Spleen (tissue), 11 donors: ENCODE results near the gene FIBCD1. TPM values are rescaled to one million over a fixed set of nuclear protein-coding genes. Genes with fewer than 3 reads are reported as not detected.
"Not testable (repeated sequence)": the region's sequence is repeated elsewhere in the genome, so short reads cannot be mapped to it uniquely, and the experiment has no call there.

Experiments used
- DNase-seq: peaks from one replicate; pipeline ENCODE4 v3.0.0-alpha.2; 2020
- H3K27ac ChIP-seq, 8 donors: fragments of 200-600 bp; sonication (generic) in 7 of 8; 1 replicate in 4 of 8; 2 replicates in 4 of 8; pipeline versions ENCODE4 v1.5.0 to v1.8.0; 2016 to 2021; ENCODE audit warnings: inconsistent platforms in 4 of 8, mild to moderate bottlenecking in 4 of 8, moderate library complexity in 1 of 8
- H3K27me3 ChIP-seq, 7 donors: fragments of 200-600 bp; sonication (generic) in 6 of 7; replicated peaks in 1 of 7; 1 replicate in 4 of 7; 2 replicates in 3 of 7; pipeline versions ENCODE4 v1.5.0 to v1.8.0; 2016 to 2021; ENCODE audit warnings: inconsistent platforms in 3 of 7, mild to moderate bottlenecking in 1 of 7
- H3K36me3 ChIP-seq, 6 donors: fragments of 200-600 bp; sonication (generic) in 5 of 6; 1 replicate in 4 of 6; 2 replicates in 2 of 6; pipeline versions ENCODE4 v1.5.0 to v1.8.0; 2016 to 2021; ENCODE audit warnings: inconsistent platforms in 2 of 6
- H3K4me1 ChIP-seq, 6 donors: fragments of 200-600 bp; sonication (generic) in 5 of 6; 1 replicate in 3 of 6; 2 replicates in 3 of 6; pipeline versions ENCODE4 v1.5.0 to v1.8.0; 2016 to 2021; ENCODE audit warnings: inconsistent platforms in 3 of 6
- H3K4me3 ChIP-seq, 8 donors: fragments of 200-600 bp; sonication (generic) in 7 of 8; 1 replicate in 4 of 8; 2 replicates in 4 of 8; pipeline versions ENCODE4 v1.5.0 to v1.8.0; 2016 to 2021; ENCODE audit warnings: inconsistent platforms in 4 of 8, mild to moderate bottlenecking in 4 of 8, moderate library complexity in 2 of 8
- H3K9me3 ChIP-seq, 8 donors: fragments of 200-600 bp; sonication (generic) in 7 of 8; 1 replicate in 4 of 8; 2 replicates in 4 of 8; pipeline versions ENCODE4 v1.5.0 to v1.8.0; 2016 to 2021; ENCODE audit warnings: inconsistent platforms in 4 of 8
- POLR2A ChIP-seq, 3 donors: fragments of 450-650 bp; IDR thresholded peaks; one replicate each; pipeline ENCODE4 v1.5.1; 2017; ENCODE audit warnings: antibody characterized with exemption in 3 of 3, mild to moderate bottlenecking in 1 of 3
- POLR2AphosphoS5 ChIP-seq, 3 donors: sonication (generic); formaldehyde crosslinking; IDR thresholded peaks; one replicate each; pipeline ENCODE4 v1.5.1; 2017; ENCODE audit warnings: antibody characterized with exemption in 3 of 3
- WGBS, 5 donors: extraction: QIAGEN DNeasy Blood & Tissue Kit in 3 of 5; methylation state at CpG; one replicate each; pipeline versions ENCODE4 v1.1.5 to v1.1.7; 2013 to 2018; 5-methylcytosine and 5-hydroxymethylcytosine counted together
- intact Hi-C: fragments of 100-400 bp; cut with DNase I; formaldehyde crosslinking; loops from one replicate; pipeline ENCODE4 v1.15.0; 2023; ENCODE audit warnings: low total_unique reads
- polyA plus RNA-seq, 3 donors: library from polyadenylated mRNA; stranded (reverse); fragments of 200-250 nt; gene quantifications; one replicate each; pipeline ENCODE4 v1.2.1, GENCODE V29; 2013
- total RNA-seq, 7 donors: library from RNA; depleted of rRNA in 3 of 7; stranded (reverse); fragments of >200 nt in 3 of 7; fragmentation: NEBNext Ultra II Directional in 4 of 7; extraction: Animal tissue kit (Norgen Biotek cat#: 25700) in 4 of 7; gene quantifications; one replicate each; pipeline versions ENCODE4 v1.1.0 to v1.2.1, GENCODE V29; 2016 to 2021
- TF ChIP-seq, protein P1 (sequence below), 11 experiments: fragments of 200-600 bp in 7 of 11; fragments of 450-650 bp in 4 of 11; sonication (generic) in 4 of 11; IDR thresholded peaks in 8 of 11; conservative IDR thresholded peaks in 3 of 11; 1 replicate in 7 of 11; 2 replicates in 4 of 11; pipeline versions ENCODE4 v1.4.0 to v1.8.0; 2016 to 2021; ENCODE audit warnings: antibody characterized with exemption in 11 of 11, inconsistent platforms in 4 of 11, mild to moderate bottlenecking in 1 of 11
- donor health status: healthy with polysubstance abuse.
- donor health status: DM: no; HTN: no; CAD: no; lungs with moderate emphysema.
- donor health status: DM: no; HTN: no; CAD: no.
- donor health status: Bipolar disorder and iron deficiency.
- donor health status: healthy.
- donor health status: DM: no; HTN: no; CAD: no.
- donor health status: DM: yes; HTN: yes; CAD: no.

FIBCD1 gene
- total and polyA plus RNA-seq, 10 donors = 0.02 to 0.51 (median 0.35) TPM; not detected in 3

DNA sequence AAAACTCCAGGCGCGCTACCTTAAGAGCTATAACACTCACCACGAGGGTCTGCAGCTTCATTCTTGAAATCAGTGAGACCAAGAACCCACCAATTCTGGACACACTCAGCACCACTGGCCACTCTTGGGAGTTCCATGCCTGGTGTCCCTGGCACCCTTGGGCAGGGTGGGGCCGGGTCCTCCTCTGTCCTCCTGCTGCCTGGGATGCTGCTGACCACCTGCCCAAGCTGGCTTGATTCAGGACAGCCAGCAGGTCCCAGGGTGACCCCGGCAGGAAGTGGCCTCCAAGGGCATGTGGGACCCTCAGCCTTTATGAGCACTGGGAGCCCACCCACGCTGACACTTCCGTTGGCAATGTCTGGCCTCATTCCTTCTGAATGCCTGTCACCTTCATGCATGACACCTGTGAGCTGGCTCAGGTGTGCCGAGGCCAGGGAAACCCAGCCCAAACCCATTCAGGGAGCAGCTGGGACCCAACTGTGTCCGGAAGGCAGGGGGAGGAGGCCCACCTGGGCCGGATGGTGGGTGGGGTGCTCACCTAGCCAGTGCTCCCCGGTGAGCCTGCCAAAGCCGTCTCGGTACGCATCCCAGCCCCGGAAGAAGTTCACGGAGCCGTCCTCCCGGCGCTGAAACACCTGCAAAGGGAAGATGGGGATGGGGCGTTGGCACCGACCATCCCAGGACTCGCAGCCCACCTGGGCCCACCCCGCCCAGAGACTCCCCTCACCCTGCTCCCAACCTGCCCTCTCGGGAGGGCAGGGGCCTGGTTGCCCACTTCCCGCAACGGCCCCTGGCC, 27.6 kb downstream of the FIBCD1 start:
- no peak for DNase-seq
- Histone ChIP-seq H3K27me3 (peaks cover 0 to 55% (median 0%) of the 10 kb centered on the region in 7 donors), H3K9me3 (no peaks in the 10 kb centered on the region), H3K4me3 (no peak overlapping the region), H3K27ac (no peak overlapping the region), H3K36me3 (no peaks in the 10 kb centered on the region), H3K4me1 (no peaks in the 10 kb centered on the region)
- intact Hi-C loops = no loop called here
- no peak for TF ChIP-seq POLR2AphosphoS5 (IDR thresholded peaks at IDR 0.05)
- no peak for TF ChIP-seq POLR2A (IDR thresholded peaks at IDR 0.05)
- TF ChIP-seq, protein P1, sequence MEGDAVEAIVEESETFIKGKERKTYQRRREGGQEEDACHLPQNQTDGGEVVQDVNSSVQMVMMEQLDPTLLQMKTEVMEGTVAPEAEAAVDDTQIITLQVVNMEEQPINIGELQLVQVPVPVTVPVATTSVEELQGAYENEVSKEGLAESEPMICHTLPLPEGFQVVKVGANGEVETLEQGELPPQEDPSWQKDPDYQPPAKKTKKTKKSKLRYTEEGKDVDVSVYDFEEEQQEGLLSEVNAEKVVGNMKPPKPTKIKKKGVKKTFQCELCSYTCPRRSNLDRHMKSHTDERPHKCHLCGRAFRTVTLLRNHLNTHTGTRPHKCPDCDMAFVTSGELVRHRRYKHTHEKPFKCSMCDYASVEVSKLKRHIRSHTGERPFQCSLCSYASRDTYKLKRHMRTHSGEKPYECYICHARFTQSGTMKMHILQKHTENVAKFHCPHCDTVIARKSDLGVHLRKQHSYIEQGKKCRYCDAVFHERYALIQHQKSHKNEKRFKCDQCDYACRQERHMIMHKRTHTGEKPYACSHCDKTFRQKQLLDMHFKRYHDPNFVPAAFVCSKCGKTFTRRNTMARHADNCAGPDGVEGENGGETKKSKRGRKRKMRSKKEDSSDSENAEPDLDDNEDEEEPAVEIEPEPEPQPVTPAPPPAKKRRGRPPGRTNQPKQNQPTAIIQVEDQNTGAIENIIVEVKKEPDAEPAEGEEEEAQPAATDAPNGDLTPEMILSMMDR (IDR thresholded peaks at IDR 0.05 in 8 of 11, conservative IDR thresholded peaks at IDR 0.05 in 3 of 11) = no peak
- WGBS, 5 donors = 72 to 91% (median 88%) methylated on average over 9 to 26 of the region's 26 CpGs

DNA sequence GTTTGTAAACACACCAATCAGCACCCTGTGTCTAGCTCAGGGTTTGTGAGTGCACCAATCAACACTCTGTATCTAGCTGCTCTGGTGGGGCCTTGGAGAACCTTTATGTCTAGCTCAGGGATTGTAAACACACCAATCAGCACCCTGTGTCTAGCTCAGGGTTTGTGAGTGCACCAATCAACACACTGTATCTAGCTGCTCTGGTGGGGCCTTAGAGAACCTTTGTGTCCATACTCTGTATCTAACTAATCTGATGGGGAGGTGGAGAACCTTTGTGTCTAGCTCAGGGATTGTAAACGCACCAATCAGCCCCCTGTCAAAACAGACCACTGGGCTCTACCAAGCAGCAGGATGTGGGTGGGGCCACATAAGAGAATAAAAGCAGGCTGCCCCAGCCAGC, 28.4 kb downstream of the FIBCD1 start:
- H3K9me3 ChIP-seq, intact Hi-C loops, H3K36me3 ChIP-seq, DNase-seq, H3K4me3 ChIP-seq, H3K27ac ChIP-seq, H3K4me1 ChIP-seq: not testable (repeated sequence)
- peaks cover 0 to 62% (median 0%) of the 10 kb centered on the region in 7 donors for H3K27me3 ChIP-seq
- 50 to 80% (median 55%) methylated on average over 1 of the region's 1 CpG for WGBS, 5 donors

DNA sequence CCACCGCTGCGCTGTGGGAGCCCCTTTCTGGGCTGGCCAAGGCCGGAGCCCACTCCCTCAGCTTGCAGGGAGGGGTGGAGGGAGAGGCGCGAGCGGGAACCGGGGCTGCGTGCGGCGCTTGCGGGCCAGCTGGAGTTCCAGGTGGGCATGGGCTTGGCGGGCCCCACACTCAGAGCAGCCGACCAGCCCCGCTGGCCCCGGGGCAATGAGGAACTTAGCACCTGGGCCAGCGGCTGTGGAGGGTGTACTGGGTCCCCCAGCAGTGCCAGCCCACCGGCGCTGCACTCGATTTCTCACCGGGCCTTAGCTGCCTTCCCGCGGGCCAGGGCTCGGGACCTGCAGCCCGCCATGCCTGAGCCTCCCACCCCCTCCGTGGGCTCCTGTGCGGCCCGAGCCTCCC, 29.0 kb downstream of the FIBCD1 start:
- H3K4me1 ChIP-seq, H3K36me3 ChIP-seq, H3K9me3 ChIP-seq, H3K4me3 ChIP-seq, intact Hi-C loops, DNase-seq, H3K27ac ChIP-seq: not testable (repeated sequence)
- 84 to 90% (median 90%) methylated on average over 14 to 27 of the region's 27 CpGs for WGBS, 5 donors
- peaks cover 0 to 62% (median 0%) of the 10 kb centered on the region in 7 donors for H3K27me3 ChIP-seq

DNA sequence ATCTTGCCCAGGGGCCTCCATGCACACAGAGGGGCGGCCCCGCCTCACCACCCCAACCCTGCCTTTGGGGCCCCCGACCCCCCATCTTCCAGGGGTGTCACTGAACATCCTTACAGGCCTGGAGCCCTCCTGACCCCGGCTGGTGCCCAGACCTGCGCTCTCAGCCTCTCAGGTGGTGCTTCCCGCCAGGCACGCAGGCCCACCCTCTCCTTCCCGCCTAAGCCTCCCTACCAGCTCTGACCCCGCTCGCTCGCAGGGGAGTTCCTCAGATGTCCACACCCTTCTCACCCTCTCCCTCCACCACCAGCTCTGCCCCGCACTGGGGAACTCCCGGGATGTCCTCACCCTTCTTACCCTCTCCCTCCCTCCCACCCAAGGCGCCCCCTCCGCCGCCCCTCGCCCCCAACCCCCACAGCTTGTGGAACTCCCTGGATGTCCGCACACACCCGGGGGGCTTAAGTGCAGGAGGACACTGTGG, 30.1 kb downstream of the FIBCD1 start:
- intact Hi-C loops = no loop called here
- H3K9me3 ChIP-seq = no peaks in the 10 kb centered on the region

More for the DNA sequence above, 30.1 kb downstream of the FIBCD1 start:
- Histone ChIP-seq H3K4me1 (no peaks in the 10 kb centered on the region), H3K36me3 (no peaks in the 10 kb centered on the region), H3K4me3 (no peak overlapping the region), H3K27ac (no peak overlapping the region), H3K27me3 (peaks cover 0 to 57% (median 0%) of the 10 kb centered on the region in 7 donors)
- no peak for DNase-seq
- no peak for TF ChIP-seq POLR2A (IDR thresholded peaks at IDR 0.05)
- TF ChIP-seq, protein P1 (IDR thresholded peaks at IDR 0.05 in 8 of 11, conservative IDR thresholded peaks at IDR 0.05 in 3 of 11) = no peak
- TF ChIP-seq POLR2AphosphoS5 (IDR thresholded peaks at IDR 0.05) = no peak
- 80 to 87% (median 86%) methylated on average over 16 to 19 of the region's 19 CpGs for WGBS, 5 donors
